HG03097 (cell line): ENCODE results near the gene RAB37.

Source experiments
- ATAC-seq: cut with Tn5 transposase; IDR thresholded peaks from one replicate; pipeline ENCODE4 v1.9.1; 2021; ENCODE audit not compliant: unreplicated experiment, low FRiP score

The RAB37 gene, protein sequence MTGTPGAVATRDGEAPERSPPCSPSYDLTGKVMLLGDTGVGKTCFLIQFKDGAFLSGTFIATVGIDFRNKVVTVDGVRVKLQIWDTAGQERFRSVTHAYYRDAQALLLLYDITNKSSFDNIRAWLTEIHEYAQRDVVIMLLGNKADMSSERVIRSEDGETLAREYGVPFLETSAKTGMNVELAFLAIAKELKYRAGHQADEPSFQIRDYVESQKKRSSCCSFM

DNA sequence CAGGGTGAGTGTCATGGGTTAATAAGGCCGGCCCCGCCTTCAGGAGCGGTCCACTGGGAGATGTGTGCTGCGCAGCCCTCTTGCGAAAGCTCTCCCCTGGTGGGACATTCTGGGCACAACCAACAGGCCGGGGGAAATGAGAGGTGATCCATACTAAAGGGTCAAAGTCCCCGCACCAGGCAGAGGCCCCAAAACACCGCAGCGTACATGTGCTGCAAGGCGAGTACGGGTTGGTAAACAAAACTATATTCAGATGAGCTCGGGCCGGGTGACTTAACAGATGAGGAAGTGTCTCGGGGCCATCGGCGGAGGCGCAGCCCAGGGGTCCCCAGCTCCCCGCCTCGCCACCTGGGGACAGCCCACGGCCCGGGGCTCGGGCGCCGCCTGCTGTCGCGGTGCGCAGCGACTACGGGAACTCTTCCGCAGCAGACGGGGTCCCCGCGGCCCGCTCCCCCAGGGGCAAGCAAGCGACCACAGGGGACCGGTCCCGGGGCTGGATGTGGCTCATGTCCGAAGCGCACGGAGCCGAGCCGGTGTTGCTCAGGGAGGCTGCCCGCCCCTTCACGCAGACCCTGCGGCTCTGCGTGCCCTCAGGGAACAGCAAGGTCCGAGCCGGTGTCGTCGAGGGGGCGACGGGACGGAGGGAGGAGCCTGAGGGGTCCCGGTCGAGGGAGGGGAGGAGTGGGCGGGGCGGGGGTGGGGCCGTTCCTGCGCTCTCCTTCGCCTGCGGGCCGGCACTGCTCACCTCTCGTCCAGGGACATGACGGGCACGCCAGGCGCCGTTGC lies at the start of gene RAB37:
Gene RAB37 (plus strand): TSS at position 744 of the 786 bp plus-strand sequence. CDS start 17 bp downstream, at position 761.
- no peak for ATAC-seq

DNA sequence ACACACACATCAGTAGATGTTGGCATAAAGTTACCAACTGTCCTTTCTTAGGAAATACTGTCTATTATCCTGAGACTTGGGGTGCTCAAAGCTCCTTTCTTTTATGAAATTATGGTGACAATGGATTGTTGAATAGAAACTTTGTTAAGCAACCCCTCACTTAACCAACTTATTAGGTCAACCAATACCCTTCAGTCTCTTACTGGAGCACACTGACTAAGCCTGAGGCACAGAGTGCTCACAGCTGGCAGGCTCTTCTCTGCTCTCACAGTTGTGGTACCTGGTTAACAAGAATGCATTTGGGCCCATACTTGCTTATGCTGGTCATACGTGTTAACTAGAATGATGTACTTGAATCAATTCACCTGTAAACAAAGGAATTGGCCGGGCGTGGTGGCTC lies 49.2 kb upstream of the RAB37 start:
- ATAC-seq, result no peak

DNA sequence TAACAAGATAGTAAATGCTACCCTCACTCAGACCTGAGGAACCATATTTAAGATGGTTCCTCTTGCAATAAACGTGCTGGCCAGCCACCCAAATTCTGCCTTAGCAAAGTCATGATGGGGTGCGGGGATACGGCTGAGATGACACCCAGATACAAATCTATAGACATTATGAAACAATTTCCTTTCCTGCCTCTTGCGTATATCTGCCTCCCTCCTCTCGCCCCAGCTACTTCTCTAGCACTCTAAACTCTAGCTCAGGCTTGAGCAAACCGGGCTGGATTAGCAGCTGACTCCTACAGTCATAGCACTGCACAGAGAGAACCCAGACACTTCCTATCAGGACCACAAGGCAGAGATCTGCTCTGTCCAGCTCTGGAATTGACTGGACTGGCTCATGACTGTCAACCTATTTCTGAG lies 46.6 kb upstream of the RAB37 start:
- no peak for ATAC-seq

DNA sequence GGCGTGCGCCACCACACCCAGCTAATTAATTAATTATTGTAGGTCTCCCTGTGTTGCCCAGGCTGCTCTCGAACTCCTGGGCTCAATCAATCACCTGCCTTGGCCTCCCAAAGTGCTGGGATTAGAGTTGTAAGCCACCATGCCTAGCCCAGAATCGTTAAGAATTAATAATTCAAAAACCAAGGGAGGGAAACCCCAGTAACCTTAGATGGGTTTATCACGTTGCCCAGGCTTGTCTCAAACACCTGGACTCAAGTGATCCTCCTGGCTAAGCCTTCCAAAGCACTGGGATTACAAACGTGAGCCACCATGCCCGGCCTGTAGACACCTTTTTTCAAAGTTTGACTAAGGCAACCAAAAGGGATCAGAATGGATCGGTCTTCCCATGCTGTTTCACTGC lies 45.9 kb upstream of the RAB37 start:
- no peak for ATAC-seq

DNA sequence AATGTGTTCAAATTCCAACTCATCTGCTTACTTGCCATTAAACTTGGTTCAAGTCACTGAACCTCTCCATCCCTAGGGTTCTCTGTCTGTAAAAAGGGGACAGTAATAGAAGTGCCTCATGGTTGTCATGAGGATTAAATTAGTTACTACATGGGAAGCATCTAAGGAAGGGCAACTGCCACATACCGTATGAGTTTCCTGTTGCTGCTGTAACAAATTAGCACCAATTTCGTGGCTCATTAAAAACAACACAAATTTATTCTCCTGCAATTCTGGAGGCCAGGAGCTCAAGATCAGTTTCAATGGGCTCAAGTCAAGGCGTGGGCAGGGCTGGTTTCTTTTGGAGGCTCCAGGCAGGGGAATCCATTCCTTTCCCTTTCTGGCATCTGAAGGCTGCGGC lies 43.0 kb upstream of the RAB37 start:
- ATAC-seq, result no peak

DNA sequence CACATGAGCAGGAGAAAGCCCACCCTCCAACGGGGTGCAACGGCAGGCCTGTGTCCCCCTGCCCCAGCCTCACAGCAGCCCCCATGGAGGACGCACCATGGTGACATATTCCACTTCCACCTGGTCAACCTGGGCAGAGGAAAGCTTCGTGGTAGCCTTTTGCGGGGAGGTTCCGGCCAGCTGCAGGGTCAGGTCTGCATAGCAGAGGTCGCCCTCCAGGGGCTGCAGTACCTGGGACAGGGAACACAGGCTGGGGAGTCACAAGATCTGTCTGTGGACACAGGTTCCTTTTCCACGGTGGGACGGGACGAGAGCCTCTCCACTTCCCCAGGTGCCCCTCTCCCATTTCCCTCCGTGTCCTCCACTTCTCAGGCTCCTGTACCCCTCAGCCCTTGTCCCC lies 41.4 kb upstream of the RAB37 start:
- no peak for ATAC-seq

DNA sequence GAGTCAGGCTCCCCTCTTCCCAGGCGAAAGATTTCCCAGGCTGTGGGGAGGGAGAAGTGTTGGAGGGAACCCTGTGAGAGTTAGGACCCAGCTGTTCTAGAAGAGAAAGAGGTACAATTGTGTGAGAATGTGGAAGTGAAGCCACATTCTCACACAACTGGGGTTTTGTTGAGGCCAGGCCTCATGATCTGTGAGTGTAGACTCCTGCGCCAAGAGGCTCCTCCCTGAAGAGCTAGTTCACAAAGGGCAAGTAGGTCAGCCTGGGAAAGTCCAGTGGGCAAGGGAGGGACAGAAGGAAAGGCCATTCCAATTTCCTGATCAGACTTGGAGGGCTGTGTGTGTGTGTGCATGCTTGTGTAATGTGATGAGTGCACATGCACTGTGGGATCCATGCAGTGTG lies 39.5 kb upstream of the RAB37 start:
- no peak for ATAC-seq

DNA sequence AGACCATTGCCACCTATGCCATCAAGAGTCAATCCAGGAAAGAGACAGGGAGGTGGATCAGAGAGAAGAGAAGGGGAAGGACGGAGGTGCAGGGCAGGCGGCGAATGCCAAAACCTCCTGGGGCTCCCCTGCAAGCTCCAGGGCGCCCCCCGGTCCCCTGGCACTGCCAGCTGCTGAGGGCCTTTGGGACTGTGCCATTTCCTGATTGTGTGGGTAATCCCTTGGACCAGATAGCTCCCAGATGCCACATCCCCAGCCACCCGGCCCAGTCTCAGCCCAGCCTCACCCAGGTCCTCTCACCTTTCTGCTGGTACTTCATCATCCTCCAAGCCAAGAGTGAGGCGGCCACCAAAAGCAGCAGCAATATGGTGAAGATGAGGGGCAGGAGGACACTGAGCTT lies 39.0 kb upstream of the RAB37 start:
- no peak for ATAC-seq

DNA sequence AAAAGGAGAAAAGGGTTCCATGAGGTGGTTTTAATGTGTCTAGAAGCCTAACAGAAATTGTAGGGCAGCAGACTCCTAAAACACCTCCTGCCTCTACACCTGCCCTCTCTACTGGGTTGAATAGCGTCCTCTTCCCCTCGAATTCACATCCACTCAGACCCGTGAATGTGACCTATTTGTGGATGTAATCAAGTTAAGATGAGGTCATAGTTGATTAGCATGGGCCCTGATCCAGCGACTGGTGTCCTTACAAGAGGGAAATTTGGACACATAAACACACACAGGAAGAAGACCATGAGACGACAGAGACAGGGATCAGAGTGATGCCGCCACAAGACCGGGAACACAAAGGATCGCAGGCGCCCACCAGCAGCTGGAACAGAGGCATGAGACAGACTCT lies 37.8 kb upstream of the RAB37 start:
- no peak for ATAC-seq

DNA sequence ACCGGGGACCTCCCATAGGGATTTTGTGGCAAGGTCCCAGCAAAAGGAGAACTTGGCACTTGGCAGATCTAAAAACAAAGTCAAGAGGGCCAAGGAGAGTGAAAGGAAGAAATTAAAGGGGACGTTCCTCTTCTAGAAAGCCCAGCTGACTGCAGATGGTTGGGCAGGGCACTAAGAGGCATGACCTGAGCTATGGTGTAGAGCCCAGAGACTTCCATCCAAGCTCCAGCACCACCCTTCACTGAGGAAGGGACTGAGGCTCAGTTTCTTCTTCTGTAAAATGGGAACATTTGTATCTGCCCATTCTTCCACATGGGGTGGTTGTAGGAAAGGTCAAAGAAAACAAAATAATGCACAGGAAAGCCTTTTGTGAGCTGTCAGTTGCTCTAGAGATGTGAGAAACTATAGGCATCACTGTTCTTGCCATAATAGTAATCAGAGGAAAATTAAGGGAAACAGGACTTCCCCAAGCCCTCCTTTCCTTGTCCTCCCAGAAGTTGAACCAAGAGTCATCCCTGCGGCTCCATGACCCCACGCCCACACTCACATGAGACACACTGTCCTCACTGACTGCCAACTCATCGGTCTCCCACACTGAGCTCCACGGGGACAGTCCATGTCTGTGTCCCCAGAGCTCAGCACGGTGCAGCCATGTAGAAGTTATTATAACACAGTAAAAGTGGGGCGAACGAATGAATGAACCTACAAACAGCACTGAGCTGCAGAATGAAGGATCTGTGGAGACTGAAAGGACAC lies 34.8 kb upstream of the RAB37 start:
- ATAC-seq, result no peak

DNA sequence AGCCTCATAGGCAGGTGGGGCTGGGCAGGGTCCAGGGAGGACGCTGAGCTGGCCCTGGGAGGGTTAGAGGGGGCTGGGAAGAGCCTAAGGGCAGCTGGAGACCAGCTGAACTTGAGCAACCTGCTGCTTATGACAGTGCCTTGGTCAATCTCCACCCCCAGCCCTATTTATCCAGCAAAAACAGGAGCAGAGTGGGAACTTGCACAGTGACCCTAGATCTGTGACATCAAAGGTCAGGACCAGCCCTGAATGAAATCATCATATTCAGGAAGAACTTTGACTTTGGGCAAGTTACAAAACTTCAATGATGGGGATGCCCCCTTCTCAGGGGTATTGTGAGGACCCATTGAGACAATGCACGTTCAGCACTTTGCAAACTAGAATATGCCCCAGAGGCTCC lies 33.7 kb upstream of the RAB37 start:
- no peak for ATAC-seq

DNA sequence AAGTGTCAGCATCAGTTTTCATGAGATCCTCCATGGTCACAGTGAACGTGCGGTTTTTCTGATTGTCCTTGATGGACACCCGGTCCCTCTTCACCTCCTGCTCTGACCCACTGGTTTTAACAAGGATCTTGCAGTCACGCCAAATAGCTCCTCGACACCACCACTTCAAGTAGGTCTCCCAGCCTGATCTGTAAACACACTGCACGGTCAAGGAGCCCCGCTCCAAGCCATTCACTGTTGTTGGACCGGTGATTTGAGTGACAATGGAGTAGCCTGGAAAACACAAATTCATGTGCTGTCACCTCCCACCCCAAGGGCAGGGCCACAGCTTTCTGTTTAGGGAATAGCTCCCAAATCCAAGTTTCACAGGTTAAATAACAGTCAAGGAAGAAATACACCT lies 32.5 kb upstream of the RAB37 start:
- ATAC-seq, result no peak

DNA sequence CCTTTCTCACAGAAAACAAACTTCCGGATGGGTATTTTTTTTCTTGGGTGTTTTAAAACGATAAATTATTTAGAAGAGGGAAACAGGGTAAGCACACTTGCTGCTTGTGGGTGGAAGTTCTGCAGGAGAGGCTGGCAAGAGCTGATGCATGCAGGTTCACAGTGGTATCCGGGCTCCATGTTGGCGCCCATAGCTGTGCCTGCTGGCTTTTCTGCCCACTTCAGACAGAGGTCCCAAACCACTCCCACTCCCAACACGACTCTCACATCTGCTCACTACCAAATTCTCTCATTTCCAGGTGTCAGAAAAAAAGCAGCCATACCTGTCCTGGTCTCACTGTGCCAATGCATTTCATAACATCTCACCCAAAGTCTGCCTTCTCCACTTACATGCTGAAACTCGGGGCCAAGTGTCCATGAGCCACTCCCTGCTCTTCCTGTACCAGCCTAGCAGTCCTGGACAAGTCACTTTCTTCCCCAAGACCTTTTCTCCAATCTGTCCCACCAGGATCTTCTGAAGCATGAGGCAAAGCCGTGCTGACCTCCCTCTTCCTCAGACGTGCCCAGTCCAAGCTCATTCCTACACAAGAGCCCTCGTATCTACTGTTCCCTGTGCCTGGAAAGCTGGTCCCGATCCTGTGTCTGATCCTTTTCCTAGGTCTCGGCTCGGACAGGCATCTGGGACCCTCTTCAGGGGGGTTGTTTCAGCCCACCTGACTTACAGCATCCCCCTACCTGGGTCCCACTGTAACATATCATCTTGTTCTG lies 25.8 kb upstream of the RAB37 start:
- no peak for ATAC-seq

DNA sequence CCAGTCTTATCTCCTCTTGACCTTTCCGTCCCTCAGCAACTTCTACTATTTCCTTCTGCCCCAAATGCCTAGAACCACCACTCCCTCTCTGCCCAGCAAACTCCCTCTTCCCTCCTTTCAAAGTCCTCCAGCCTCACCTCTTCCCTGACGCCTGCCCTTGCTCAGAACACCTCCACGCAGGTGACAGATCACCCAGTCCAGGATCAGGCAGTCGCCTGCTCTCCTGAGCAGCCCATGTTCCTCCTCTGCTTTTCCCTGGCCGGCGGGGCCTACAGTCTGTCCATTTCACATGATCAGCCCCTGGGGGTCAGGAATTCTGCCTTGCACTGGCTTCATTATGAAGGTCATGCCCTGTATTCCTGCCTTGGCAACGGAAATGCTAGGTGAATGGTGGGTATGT lies 24.8 kb upstream of the RAB37 start:
- ATAC-seq, result no peak

DNA sequence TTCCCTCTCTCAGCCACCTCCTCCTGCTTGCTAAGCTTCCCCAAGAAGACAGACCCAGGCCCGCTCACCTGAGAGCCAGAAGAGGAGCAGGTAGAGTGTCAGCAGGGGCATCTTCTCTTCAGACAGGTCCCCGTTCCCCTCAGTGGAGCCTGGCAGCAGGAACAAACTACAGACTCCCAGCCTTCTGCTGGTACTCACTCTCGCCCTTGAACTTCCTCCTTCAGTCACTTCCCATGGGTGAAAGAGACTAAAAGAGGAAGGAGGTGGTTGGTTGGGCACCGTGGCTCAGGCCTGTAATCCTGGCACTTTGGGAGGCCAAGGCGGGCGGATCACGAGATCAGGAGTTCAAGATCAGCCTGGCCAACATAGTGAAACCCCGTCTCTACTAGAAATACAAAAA lies 24.3 kb upstream of the RAB37 start, which contains the start of gene CD300LF:
Gene CD300LF (minus strand): TSS at position 168 of the 400 bp plus-strand sequence. CDS start 57 bp downstream, at position 111.
- ATAC-seq, result no peak

DNA sequence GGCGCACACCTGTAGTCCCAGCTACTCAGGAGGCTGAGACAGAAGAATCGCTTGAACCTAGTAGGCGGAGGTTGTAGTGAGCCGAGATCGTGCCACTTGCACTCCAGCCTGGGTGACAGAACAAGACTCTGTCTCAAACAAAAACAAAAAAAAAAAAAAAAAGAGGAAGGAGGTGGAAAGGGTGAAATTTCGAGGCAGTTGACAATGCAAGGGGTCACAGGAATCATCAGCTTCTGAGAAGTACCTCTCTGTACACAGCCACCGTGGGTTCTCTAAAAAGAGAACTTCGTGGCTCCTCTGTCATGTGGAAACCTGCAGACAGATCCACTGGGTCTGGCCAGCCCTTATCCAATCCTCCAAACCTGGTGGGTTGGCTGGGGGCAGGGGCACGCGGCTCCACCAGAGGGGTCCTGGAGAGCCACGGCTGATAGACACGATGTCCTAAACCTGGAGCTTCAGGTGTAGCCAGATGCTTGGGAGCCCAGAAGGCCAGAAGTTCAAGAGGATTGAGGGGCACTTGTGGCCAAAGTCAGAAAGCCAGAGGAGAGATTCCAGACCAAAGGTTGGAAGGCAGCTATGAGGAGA lies 23.8 kb upstream of the RAB37 start:
- ATAC-seq, result no peak

DNA sequence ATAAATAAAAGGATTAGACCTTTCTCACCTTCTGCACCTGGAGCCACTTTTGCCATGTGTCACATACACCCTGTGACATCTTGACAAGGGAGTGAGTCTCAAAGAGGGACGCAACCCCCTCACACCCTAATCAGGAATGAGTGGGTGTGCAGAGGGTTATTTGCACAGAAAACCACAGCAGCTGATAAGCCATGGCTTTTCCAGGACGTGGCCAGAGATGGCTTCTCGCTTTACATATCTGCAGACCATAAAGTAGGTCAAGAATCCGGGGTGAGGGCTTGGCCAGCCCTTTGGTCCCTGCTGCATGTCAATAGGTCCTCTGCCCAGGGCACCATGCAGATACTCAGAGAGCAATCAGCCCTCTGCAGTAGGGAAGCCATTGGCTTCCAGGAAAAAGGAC lies 21.9 kb upstream of the RAB37 start:
- ATAC-seq, result no peak

DNA sequence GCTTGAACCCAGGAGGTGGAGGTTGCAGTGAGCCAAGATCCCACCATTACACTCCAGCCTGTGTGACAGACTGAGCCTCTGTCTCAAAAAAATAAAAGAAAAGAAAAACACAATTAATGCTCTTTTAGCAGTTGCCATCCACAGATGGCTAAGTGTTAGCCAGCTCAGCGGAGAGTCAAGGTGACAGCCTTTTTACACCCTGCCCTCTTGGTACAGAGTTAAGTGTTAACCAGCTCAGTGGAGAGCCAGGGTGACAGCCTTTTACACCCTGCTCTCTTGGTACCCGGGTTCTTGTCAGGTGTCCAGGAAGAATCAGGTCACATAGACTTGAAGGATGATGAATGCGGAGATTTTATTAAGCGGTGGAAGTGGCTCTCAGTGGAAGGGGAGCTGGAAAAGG lies 16.6 kb upstream of the RAB37 start:
- no peak for ATAC-seq

DNA sequence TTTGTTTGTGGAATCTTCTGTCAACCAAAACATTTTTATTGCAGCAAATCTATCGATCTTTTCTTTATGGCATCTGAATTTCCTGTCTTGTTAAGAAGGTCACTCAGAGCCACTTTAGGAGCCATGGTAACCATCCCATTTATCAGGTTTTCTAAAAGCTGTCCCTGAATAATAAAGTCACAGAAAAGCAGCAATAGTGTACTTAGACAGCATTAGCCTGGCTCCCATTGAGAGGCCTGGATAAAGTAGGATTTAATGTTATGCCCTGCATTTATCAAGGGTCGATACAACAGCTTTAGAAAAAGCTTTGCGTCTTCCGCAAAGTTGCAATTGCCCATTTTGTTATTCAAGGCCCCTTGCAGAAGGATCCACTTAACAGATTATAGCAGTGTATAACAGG lies 14.3 kb upstream of the RAB37 start:
- no peak for ATAC-seq

DNA sequence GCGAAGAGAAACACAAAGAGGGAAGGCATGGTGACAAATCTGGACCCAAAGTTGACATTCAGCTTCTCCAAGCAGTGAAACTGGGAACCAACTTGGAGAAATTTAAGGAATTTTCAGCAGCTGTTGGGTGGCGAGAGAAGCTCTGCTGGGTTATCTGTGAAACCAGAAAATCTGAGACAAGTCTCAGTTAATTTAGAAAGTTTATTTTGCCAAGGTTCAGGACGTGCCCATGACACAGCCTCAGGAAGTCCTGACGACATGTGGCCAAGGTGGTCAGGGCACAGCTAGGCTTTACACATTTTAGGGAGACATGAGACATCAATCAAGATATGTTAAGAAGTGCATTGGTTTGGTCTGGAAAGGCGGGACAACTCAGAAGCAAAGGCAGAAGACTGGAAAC lies 13.2 kb upstream of the RAB37 start:
- ATAC-seq, result no peak
